SK-N-SH (cell line): ENCODE results near the gene PTPRJ. TPM values are rescaled to one million over a fixed set of nuclear protein-coding genes. Genes with fewer than 3 reads are reported as not detected.
"Not testable (repeated sequence)": the region's sequence is repeated elsewhere in the genome, so short reads cannot be mapped to it uniquely, and the experiment has no call there.

Source experiments
- CTCF ChIA-PET: fragments of 300-600, 350-600 bp; formaldehyde crosslinking; extraction: SDS; loops from one replicate; lab custom pipeline; 2021; lab: Yijun Ruan, JAX
- POLR2A ChIA-PET: fragments of 350-600 bp; sonication (Branson Sonifier 250); formaldehyde crosslinking; extraction: SDS; loops from one replicate; lab custom pipeline; 2020; ENCODE audit warnings: antibody characterized with exemption, inconsistent platforms; lab: Yijun Ruan, JAX
- DNase-seq: peaks from one replicate; pipeline ENCODE4 v3.0.0; 2012
- H2AFZ ChIP-seq: fragments of 200-600 bp; sonication (generic); 2 replicates; pipeline ENCODE4 v1.8.1; 2016; ENCODE audit warnings: antibody characterized with exemption, mild to moderate bottlenecking, low read depth
- H3F3A ChIP-seq: fragments of 200-600 bp; sonication (generic); replicated peaks from 2 replicates; pipeline ENCODE3; 2016; ENCODE audit warnings: antibody characterized with exemption, mild to moderate bottlenecking; ENCODE audit not compliant: insufficient read depth
- H3K27ac ChIP-seq, 2 experiments: fragments of 200-500 bp in 1 of 2; fragments of 200-600 bp in 1 of 2; sonication (Bioruptor generic) in 1 of 2; sonication (generic), shearing (Covaris generic) in 1 of 2; 2 replicates each; pipeline versions ENCODE4 v1.5.1 to v1.6.1; 2014 to 2016; ENCODE audit warnings: low read depth in 2 of 2, inconsistent platforms in 1 of 2, low read length in 1 of 2, mild to moderate bottlenecking in 1 of 2, mixed read lengths in 1 of 2
- H3K27me3 ChIP-seq: fragments of 200-600 bp; sonication (generic), shearing (Covaris generic); 2 replicates; pipeline ENCODE4 v1.6.1; 2016; ENCODE audit warnings: mixed run types; ENCODE audit not compliant: insufficient read depth
- H3K36me3 ChIP-seq, 2 experiments: fragments of 200-500 bp in 1 of 2; fragments of 200-600 bp in 1 of 2; sonication (Bioruptor generic) in 1 of 2; sonication (generic) in 1 of 2; replicated peaks in 1 of 2; 2 replicates each; pipeline versions ENCODE3 to v1.5.1; 2014 to 2016; ENCODE audit warnings: low read length in 1 of 2, mild to moderate bottlenecking in 1 of 2; ENCODE audit not compliant: insufficient read depth in 2 of 2, control insufficient read depth in 1 of 2
- H3K4me1 ChIP-seq, 2 experiments: fragments of 200-500 bp in 1 of 2; fragments of 200-600 bp in 1 of 2; sonication (Bioruptor generic) in 1 of 2; sonication (generic), shearing (Covaris generic) in 1 of 2; 2 replicates each; pipeline versions ENCODE4 v1.5.1 to v1.6.1; 2014 to 2016; ENCODE audit warnings: low read depth in 1 of 2, low read length in 1 of 2, mixed run types in 1 of 2; ENCODE audit not compliant: insufficient read depth in 2 of 2, control insufficient read depth in 1 of 2
- H3K4me2 ChIP-seq: fragments of 200-600 bp; sonication (generic), shearing (Covaris generic); 2 replicates; pipeline ENCODE4 v1.6.1; 2017; ENCODE audit warnings: mixed run types
- H3K4me3 ChIP-seq, 2 experiments: fragments of 200-500 bp in 1 of 2; fragments of 200-600 bp in 1 of 2; sonication (Bioruptor generic) in 1 of 2; sonication (generic), shearing (Covaris generic) in 1 of 2; 2 replicates each; pipeline versions ENCODE4 v1.5.1 to v1.8.1; 2014 to 2016; ENCODE audit warnings: low read depth in 2 of 2, inconsistent platforms in 1 of 2, low read length in 1 of 2, mild to moderate bottlenecking in 1 of 2, mixed read lengths in 1 of 2, moderate library complexity in 1 of 2
- H3K79me2 ChIP-seq: fragments of 200-600 bp; sonication (generic); 2 replicates; pipeline ENCODE4 v1.8.1; 2017; ENCODE audit warnings: mild to moderate bottlenecking; ENCODE audit not compliant: insufficient read depth
- H3K9ac ChIP-seq: fragments of 200-600 bp; sonication (generic); 2 replicates; pipeline ENCODE4 v1.6.1; 2017; ENCODE audit warnings: mixed run types
- H3K9me2 ChIP-seq: fragments of 200-600 bp; sonication (generic); 2 replicates; pipeline ENCODE4 v1.6.1; 2017; ENCODE audit warnings: mixed run types
- H3K9me3 ChIP-seq: fragments of 200-600 bp; sonication (generic); 2 replicates; pipeline ENCODE4 v1.6.1; 2017; ENCODE audit warnings: mixed run types, mild to moderate bottlenecking, moderate library complexity
- H4K20me1 ChIP-seq: fragments of 200-600 bp; sonication (generic); 2 replicates; pipeline ENCODE4 v1.6.1; 2017; ENCODE audit warnings: mild to moderate bottlenecking, mixed run types; ENCODE audit not compliant: insufficient read depth
- CTCF ChIP-seq: fragments of 200-600 bp; sonication (generic); IDR thresholded peaks from 2 replicates; pipeline ENCODE4 v1.6.1; 2017; ENCODE audit warnings: antibody characterized with exemption, mild to moderate bottlenecking, moderate library complexity
- ELF1 ChIP-seq: IDR thresholded peaks from 2 replicates; pipeline ENCODE4 v1.4.0; 2012
- GATA2 ChIP-seq: sonication (generic); formaldehyde crosslinking; IDR thresholded peaks from 2 replicates; pipeline ENCODE4 v1.5.0; 2020; ENCODE audit warnings: mild to moderate bottlenecking, missing genetic modification reagents
- MXI1 ChIP-seq: IDR thresholded peaks from 2 replicates; pipeline ENCODE4 v1.6.1; 2012; ENCODE audit warnings: mild to moderate bottlenecking, low read depth, low read length, improper control_type of control experiment
- PBX3 ChIP-seq: IDR thresholded peaks from 2 replicates; pipeline ENCODE4; 2012
- POLR2AphosphoS5 ChIP-seq: IDR thresholded peaks from 2 replicates; pipeline ENCODE4 v1.6.1; 2012; ENCODE audit warnings: low read depth, low read length
- SMC3 ChIP-seq: IDR thresholded peaks from 2 replicates; pipeline ENCODE4 v1.6.1; 2012; ENCODE audit warnings: low read depth, low read length, improper control_type of control experiment
- USF2 ChIP-seq: fragments of 150-350 bp; IDR thresholded peaks from 2 replicates; pipeline ENCODE4 v1.6.1; 2017; ENCODE audit warnings: antibody characterized with exemption, low read length, low read depth, borderline replicate concordance
- WGBS: methylation state at CpG from one replicate; pipeline ENCODE4 v1.1.6; 2017; ENCODE audit warnings: low lambda C conversion rate; 5-methylcytosine and 5-hydroxymethylcytosine counted together
- polyA plus RNA-seq, 3 experiments: library from polyadenylated mRNA; depleted of rRNA; stranded (reverse); fragments of >200 nt; gene quantifications; 2 replicates each; pipeline ENCODE4 v1.2.3, GENCODE V29; 2012
- TF ChIP-seq, protein P1 (sequence below): IDR thresholded peaks from 2 replicates; pipeline ENCODE4 v1.4.0; 2012; ENCODE audit warnings: low read depth

PTPRJ gene
- polyA plus RNA-seq, 1 of the 3 experiments (the other 2 are of a cell fraction): 4.5 TPM

GRCh38 chr11:47946682-47947559 is 33.4 kb upstream of the PTPRJ start (continued):
- TF ChIP-seq CTCF: no peak
- TF ChIP-seq, all 33 proteins: peak for 11

DNA sequence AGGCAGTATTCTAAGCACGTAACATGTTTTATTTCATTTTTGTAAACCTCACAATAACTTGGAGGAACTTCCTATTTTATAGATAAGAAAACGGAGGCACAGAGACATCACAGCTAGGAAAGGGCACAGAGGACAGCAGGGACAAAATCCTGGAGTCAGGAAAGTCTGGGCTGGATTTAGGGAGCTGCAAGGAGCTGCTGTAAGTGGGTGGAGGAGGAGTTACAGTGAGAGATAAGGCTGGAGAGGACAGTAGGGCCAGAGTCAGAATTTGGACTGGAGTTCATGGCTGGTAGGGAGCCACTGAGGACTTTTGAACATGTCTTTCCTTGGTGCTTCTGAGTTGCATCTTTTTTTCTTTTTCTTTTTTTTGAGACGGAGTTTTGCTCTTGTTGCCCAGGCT is 32.2 kb upstream of the PTPRJ start:
- Histone ChIP-seq H3K27ac (peak overlapping the region in 1 of 2 experiments; percentile 83; a peak in 2 of 4 replicates), H3K79me2 (no peaks in the 10 kb centered on the region), H3K9me2 (no peaks in the 10 kb centered on the region), H3K4me1 (peaks cover 0 to 11% of the 10 kb centered on the region in 2 experiments; a peak in 2 of 4 replicates), H3F3A (peaks cover 32% of the 10 kb centered on the region), H3K4me3 (no peak overlapping the region), H2AFZ (no peak overlapping the region), H3K9ac (no peak overlapping the region), H3K27me3 (no peaks in the 10 kb centered on the region), H3K4me2 (no peak overlapping the region), H3K9me3 (no peaks in the 10 kb centered on the region), H3K36me3 (no peaks in the 10 kb centered on the region), H4K20me1 (no peaks in the 10 kb centered on the region)
- ChIA-PET CTCF (interaction anchor here (2.9 to 4.5 kb wide), 2 partner anchors 14 to 160 kb away, joined by 10 to 32 read pairs; no protein-coding TSS in a partner anchor), POLR2A (no interaction called here)
- no peak for TF ChIP-seq PBX3
- TF ChIP-seq POLR2AphosphoS5: no peak
- no peak for TF ChIP-seq ELF1
- no peak for TF ChIP-seq USF2
- TF ChIP-seq, protein P1, sequence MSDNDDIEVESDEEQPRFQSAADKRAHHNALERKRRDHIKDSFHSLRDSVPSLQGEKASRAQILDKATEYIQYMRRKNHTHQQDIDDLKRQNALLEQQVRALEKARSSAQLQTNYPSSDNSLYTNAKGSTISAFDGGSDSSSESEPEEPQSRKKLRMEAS: no peak
- no peak for TF ChIP-seq GATA2 (CRISPR knock-in tag)
- TF ChIP-seq MXI1: no peak
- no peak for TF ChIP-seq SMC3
- 73% methylated on average over 3 of the region's 3 CpGs for WGBS
- DNase-seq: no peak

DNA sequence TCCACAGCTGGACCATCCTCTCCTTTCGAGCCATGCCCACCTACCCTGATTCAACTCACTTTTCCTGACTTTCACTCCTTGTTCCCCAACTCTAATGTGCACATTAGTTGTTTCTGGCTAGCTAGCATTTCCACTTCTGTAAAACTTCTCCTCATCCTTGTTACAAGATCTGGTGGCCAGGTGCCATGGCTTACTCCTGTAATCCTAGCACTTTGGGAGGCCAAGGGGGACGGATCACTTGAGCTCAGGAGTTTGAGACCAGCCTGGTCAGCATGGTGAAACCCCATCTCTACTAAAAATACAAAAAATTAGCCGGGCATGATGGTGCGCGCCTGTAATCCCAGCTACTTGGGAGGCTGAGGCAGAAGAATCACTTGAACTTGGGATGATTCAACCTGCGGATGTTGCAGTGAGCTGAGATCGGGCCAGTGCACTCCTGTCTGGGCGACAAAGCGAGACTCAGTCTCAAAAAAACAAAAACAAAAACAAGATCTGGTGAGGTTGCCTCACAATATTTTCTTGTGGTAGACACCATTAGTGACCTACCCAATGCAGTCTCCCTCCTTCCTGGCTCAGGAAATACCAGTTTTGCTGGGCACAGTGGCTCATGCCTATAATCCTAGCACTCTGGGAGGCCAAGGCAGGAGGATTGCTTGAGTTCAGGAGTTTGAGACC is 31.2 kb upstream of the PTPRJ start:
- H2AFZ ChIP-seq, H3K4me1 ChIP-seq, H3K4me3 ChIP-seq, H3K9me3 ChIP-seq, H3K9me2 ChIP-seq, H3K79me2 ChIP-seq, H3K27ac ChIP-seq, POLR2A ChIA-PET, DNase-seq, H3K36me3 ChIP-seq, H3K4me2 ChIP-seq, H3K9ac ChIP-seq, H3K27me3 ChIP-seq, H4K20me1 ChIP-seq: not testable (repeated sequence)
- CTCF ChIA-PET: interaction anchor here (4.5 kb wide), 1 partner anchor 15 kb away, joined by 32 read pairs; no protein-coding TSS in a partner anchor
- WGBS: 87% methylated on average over 9 of the region's 9 CpGs
- peaks cover 29% of the 10 kb centered on the region for H3F3A ChIP-seq
